WTC11 (cell line): ENCODE data around the gene AKAP1. TPM values are rescaled to one million over a fixed set of nuclear protein-coding genes. Genes with fewer than 3 reads are reported as not detected.

Source experiments
- ARID4B ChIP-seq: sonication (generic); formaldehyde crosslinking; IDR thresholded peaks from 2 replicates; pipeline ENCODE4 v1.8.0; 2023; ENCODE audit warnings: missing genetic modification reagents, mild to moderate bottlenecking, borderline replicate concordance
- CDX4 ChIP-seq: fragments of 250-450 bp; sonication (Bioruptor Pico); IDR thresholded peaks from 2 replicates; pipeline ENCODE4 v1.9.0; 2021; ENCODE audit warnings: moderate library complexity, mild to moderate bottlenecking, inconsistent platforms, borderline replicate concordance
- CREB1 ChIP-seq: sonication (generic); formaldehyde crosslinking; IDR thresholded peaks from 2 replicates; pipeline ENCODE4 v1.8.0; 2023; ENCODE audit warnings: mild to moderate bottlenecking, missing genetic modification reagents
- CREM ChIP-seq: sonication (generic); formaldehyde crosslinking; IDR thresholded peaks from 2 replicates; pipeline ENCODE4 v1.8.1; 2022; ENCODE audit warnings: mild to moderate bottlenecking, missing genetic modification reagents, moderate library complexity
- CTCF ChIP-seq: fragments of 200-600 bp; IDR thresholded peaks from 2 replicates; pipeline ENCODE4 v1.8.0; 2022; ENCODE audit warnings: antibody characterized with exemption
- E2F1 ChIP-seq: sonication (generic); formaldehyde crosslinking; IDR thresholded peaks from 2 replicates; pipeline ENCODE4 v1.8.0; 2022; ENCODE audit warnings: mild to moderate bottlenecking, missing genetic modification reagents
- ETV6 ChIP-seq: sonication (generic); formaldehyde crosslinking; IDR thresholded peaks from 2 replicates; pipeline ENCODE4 v1.8.1; 2022; ENCODE audit warnings: mild to moderate bottlenecking, missing genetic modification reagents
- FOXJ3 ChIP-seq: sonication (generic); formaldehyde crosslinking; IDR thresholded peaks from 2 replicates; pipeline ENCODE4 v1.9.0; 2021; ENCODE audit warnings: missing genetic modification reagents, mild to moderate bottlenecking, borderline replicate concordance
- GTF2I ChIP-seq: fragments of 250-450 bp; sonication (Bioruptor Pico); conservative IDR thresholded peaks from 2 replicates; pipeline ENCODE4 v1.4.0; 2021; ENCODE audit warnings: mild to moderate bottlenecking
- HMGA2 ChIP-seq: fragments of 250-450 bp; sonication (Bioruptor Pico); IDR thresholded peaks from 2 replicates; pipeline ENCODE4 v1.4.0; 2021; ENCODE audit warnings: mild to moderate bottlenecking, moderate library complexity
- JUN ChIP-seq: sonication (generic); formaldehyde crosslinking; IDR thresholded peaks from 2 replicates; pipeline ENCODE4 v1.8.0; 2023; ENCODE audit warnings: mild to moderate bottlenecking, missing genetic modification reagents
- MXD4 ChIP-seq: fragments of 250-450 bp; sonication (Bioruptor Pico); IDR thresholded peaks from 2 replicates; pipeline ENCODE4 v1.8.0; 2021; ENCODE audit warnings: mild to moderate bottlenecking, moderate library complexity, borderline replicate concordance
- NR1H2 ChIP-seq: sonication (generic); formaldehyde crosslinking; IDR thresholded peaks from 2 replicates; pipeline ENCODE4 v1.9.0; 2021; ENCODE audit warnings: mild to moderate bottlenecking, moderate library complexity, missing genetic modification reagents
- PREB ChIP-seq: sonication (generic); formaldehyde crosslinking; IDR thresholded peaks from 2 replicates; pipeline ENCODE4 v1.8.1; 2022; ENCODE audit warnings: mild to moderate bottlenecking, missing genetic modification reagents, moderate library complexity, borderline replicate concordance
- RORB ChIP-seq: fragments of 250-450 bp; sonication (Bioruptor Pico); IDR thresholded peaks from 2 replicates; pipeline ENCODE4 v1.9.0; 2021; ENCODE audit warnings: mild to moderate bottlenecking
- SP1 ChIP-seq: sonication (generic); formaldehyde crosslinking; conservative IDR thresholded peaks from 2 replicates; pipeline ENCODE4 v1.8.1; 2022; ENCODE audit warnings: missing genetic modification reagents
- STAT6 ChIP-seq: sonication (generic); formaldehyde crosslinking; conservative IDR thresholded peaks from 2 replicates; pipeline ENCODE4 v1.8.1; 2023; ENCODE audit warnings: mild to moderate bottlenecking, low read depth, missing genetic modification reagents, moderate library complexity
- TP53 ChIP-seq: sonication (generic); formaldehyde crosslinking; IDR thresholded peaks from 2 replicates; pipeline ENCODE4 v1.8.1; 2023; ENCODE audit warnings: mild to moderate bottlenecking, missing genetic modification reagents
- ZBTB43 ChIP-seq: sonication (generic); formaldehyde crosslinking; IDR thresholded peaks from 2 replicates; pipeline ENCODE4 v1.8.1; 2023; ENCODE audit warnings: mild to moderate bottlenecking, missing genetic modification reagents
- ZNF263 ChIP-seq: sonication (generic); formaldehyde crosslinking; IDR thresholded peaks from 2 replicates; pipeline ENCODE4 v1.8.1; 2022; ENCODE audit warnings: low read depth, mild to moderate bottlenecking, moderate library complexity, missing genetic modification reagents
- ZNF317 ChIP-seq: sonication (generic); formaldehyde crosslinking; IDR thresholded peaks from 2 replicates; pipeline ENCODE4 v1.8.1; 2023; ENCODE audit warnings: low read depth, mild to moderate bottlenecking, moderate library complexity, missing genetic modification reagents, borderline replicate concordance
- ZNF396 ChIP-seq: fragments of 250-450 bp; sonication (Bioruptor Pico); IDR thresholded peaks from 2 replicates; pipeline ENCODE4 v1.8.0; 2021; ENCODE audit warnings: mild to moderate bottlenecking, moderate library complexity, borderline replicate concordance
- ZNF512 ChIP-seq: sonication (generic); formaldehyde crosslinking; IDR thresholded peaks from 2 replicates; pipeline ENCODE4 v1.8.1; 2022; ENCODE audit warnings: missing genetic modification reagents, borderline replicate concordance
- ZNF671 ChIP-seq: fragments of 250-450 bp; sonication (Bioruptor Pico); IDR thresholded peaks from 2 replicates; pipeline ENCODE4 v1.8.0; 2021; ENCODE audit warnings: mild to moderate bottlenecking
- total RNA-seq: library from RNA; stranded (reverse); gene quantifications from 3 replicates; pipeline ENCODE4 v1.2.3, GENCODE V29; 2021

Gene AKAP1
- total RNA-seq, 1 experiment from 2014 or later = 74.5 TPM

- TF ChIP-seq ARID4B (no peak; the same call in 1 of the 2 replicates), PREB (CRISPR knock-in tag) (peak; percentile 48; the same call in 1 of the 2 replicates), STAT6 (no peak), ETV6 (CRISPR knock-in tag) (no peak), ZNF317 (no peak), JUN (CRISPR knock-in tag) (peak; percentile 40; the same call in 1 of the 2 replicates), HMGA2 (CRISPR knock-in tag) (no peak), NR1H2 (CRISPR knock-in tag) (no peak), CREB1 (CRISPR knock-in tag) (no peak), ZNF671 (CRISPR knock-in tag) (no peak), MXD4 (no peak), ZBTB43 (CRISPR knock-in tag) (no peak), CDX4 (CRISPR knock-in tag) (no peak), GTF2I (CRISPR knock-in tag) (no peak), ZNF512 (CRISPR knock-in tag) (no peak), ZNF396 (CRISPR knock-in tag) (no peak), RORB (CRISPR knock-in tag) (no peak), ZNF263 (peak; percentile 71; the same call in 1 of the 2 replicates), FOXJ3 (CRISPR knock-in tag) (no peak), TP53 (CRISPR knock-in tag) (no peak), CTCF (no peak), E2F1 (CRISPR knock-in tag) (no peak), CREM (CRISPR knock-in tag) (no peak), SP1 (CRISPR knock-in tag) (no peak)
These were observed 512 bp downstream of the AKAP1 start (continued) for GRCh38 chr17:57085448-57086068.
